Measurements from ENCODE around the gene DNAJB11.

GRCh38 chr3:186552408-186553031, 18.0 kb upstream of the DNAJB11 start:
- no peak for TF ChIP-seq GATA2 (IDR thresholded peaks at IDR 0.05; ENCODE audit: low read depth, low read length)
- no peak for TF ChIP-seq GATA3 (IDR thresholded peaks at IDR 0.05; ENCODE audit: low read depth, low read length)
